HUES48 (cell line): ENCODE data around the gene FCGBP.
"Not testable (repeated sequence)": the region's sequence is repeated elsewhere in the genome, so short reads cannot be mapped to it uniquely, and the experiment has no call there.

Experiments used
- H3K27ac ChIP-seq: one replicate; pipeline ENCODE4 v1.7.0; 2013; ENCODE audit warnings: low read depth, low read length, inconsistent platforms
- H3K27me3 ChIP-seq: 2 replicates; pipeline ENCODE4 v1.6.1; 2013; ENCODE audit warnings: mild to moderate bottlenecking, low read length; ENCODE audit not compliant: control insufficient read depth, insufficient read depth
- H3K36me3 ChIP-seq: 2 replicates; pipeline ENCODE4 v1.6.1; 2013; ENCODE audit warnings: low read length; ENCODE audit not compliant: control insufficient read depth, insufficient read depth
- H3K4me1 ChIP-seq: 2 replicates; pipeline ENCODE4 v1.6.1; 2013; ENCODE audit warnings: mild to moderate bottlenecking, low read length; ENCODE audit not compliant: control insufficient read depth, insufficient read depth
- H3K4me3 ChIP-seq: 2 replicates; pipeline ENCODE4 v1.5.1; 2013; ENCODE audit warnings: mild to moderate bottlenecking, low read depth, low read length
- H3K9ac ChIP-seq: 2 replicates; pipeline ENCODE4 v1.6.1; 2013; ENCODE audit warnings: mild to moderate bottlenecking, low read depth, low read length, moderate library complexity
- H3K9me3 ChIP-seq: 2 replicates; pipeline ENCODE4 v1.6.1; 2013; ENCODE audit warnings: low read length; ENCODE audit not compliant: control insufficient read depth, insufficient read depth

FCGBP gene

GRCh38 chr19:39889872-39890754 is 44.3 kb downstream of the FCGBP start:
- not testable (repeated sequence) for H3K9me3 ChIP-seq, H3K9ac ChIP-seq, H3K4me1 ChIP-seq, H3K4me3 ChIP-seq, H3K27ac ChIP-seq, H3K36me3 ChIP-seq, H3K27me3 ChIP-seq

- not testable (repeated sequence) for H3K9ac ChIP-seq, H3K27me3 ChIP-seq, H3K4me3 ChIP-seq, H3K36me3 ChIP-seq, H3K9me3 ChIP-seq, H3K27ac ChIP-seq, H3K4me1 ChIP-seq
Observed at GRCh38 chr19:39887456-39887951, 46.9 kb downstream of the FCGBP start.

GRCh38 chr19:39885821-39886554 is 48.4 kb downstream of the FCGBP start:
- not testable (repeated sequence) for H3K9ac ChIP-seq, H3K36me3 ChIP-seq

DNA sequence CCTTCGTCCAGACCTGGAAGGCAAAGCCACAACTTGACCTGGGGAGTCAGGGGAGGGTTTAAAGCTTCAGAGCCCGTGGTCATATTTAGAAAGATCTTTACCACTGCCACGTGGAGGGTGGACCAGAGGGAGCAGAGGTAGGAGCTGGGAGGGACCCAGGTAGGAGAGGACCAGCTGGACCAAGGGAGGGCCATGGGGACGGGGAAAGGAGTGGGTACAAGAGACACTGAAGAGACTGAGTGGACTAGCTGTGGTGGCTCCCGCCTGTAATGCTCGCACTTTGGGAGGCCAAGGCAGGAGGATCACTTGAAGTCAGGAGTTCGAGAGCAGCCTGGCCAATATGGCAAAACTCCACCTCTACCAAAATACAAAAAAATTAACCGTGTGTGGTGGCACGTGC is 49.7 kb downstream of the FCGBP start:
- H3K4me1 ChIP-seq, H3K9ac ChIP-seq, H3K27ac ChIP-seq, H3K9me3 ChIP-seq, H3K27me3 ChIP-seq, H3K4me3 ChIP-seq, H3K36me3 ChIP-seq: not testable (repeated sequence)

More at GRCh38 chr19:39885821-39886554, 48.4 kb downstream of the FCGBP start:
- H3K9me3 ChIP-seq, H3K4me3 ChIP-seq, H3K27ac ChIP-seq, H3K4me1 ChIP-seq, H3K27me3 ChIP-seq: not testable (repeated sequence)
